PFSK-1 (cell line): Measurements from ENCODE around the gene NMB.

Experiments
- FOXP2 ChIP-seq: optimal IDR thresholded peaks from 2 replicates; pipeline ENCODE3; 2011; ENCODE audit warnings: borderline replicate concordance, control low read depth, inconsistent platforms; ENCODE audit not compliant: insufficient read depth; ENCODE audit errors: extremely low read length, extremely low read depth
- POLR2AphosphoS5 ChIP-seq: IDR thresholded peaks from 2 replicates; pipeline ENCODE4 v1.6.1; 2012; ENCODE audit warnings: low read depth, mild to moderate bottlenecking, control low read depth, low read length, moderate library complexity
- REST ChIP-seq, 2 experiments: IDR thresholded peaks; 2 replicates each; pipeline versions ENCODE4 v1.6.1 to v1.8.0; 2011 to 2012; ENCODE audit warnings: low read depth in 2 of 2, low read length in 2 of 2, control low read depth in 1 of 2, inconsistent platforms in 1 of 2, mild to moderate bottlenecking in 1 of 2, moderate library complexity in 1 of 2; ENCODE audit not compliant: insufficient read depth in 1 of 2
- SIN3A ChIP-seq: IDR thresholded peaks from 2 replicates; pipeline ENCODE4 v1.6.1; 2012; ENCODE audit warnings: mild to moderate bottlenecking, low read length, moderate library complexity, borderline replicate concordance; ENCODE audit not compliant: insufficient read depth
- TAF1 ChIP-seq: IDR thresholded peaks from 2 replicates; pipeline ENCODE4 v1.6.1; 2012; ENCODE audit warnings: low read length, control low read depth, borderline replicate concordance; ENCODE audit not compliant: insufficient read depth

The NMB gene

DNA sequence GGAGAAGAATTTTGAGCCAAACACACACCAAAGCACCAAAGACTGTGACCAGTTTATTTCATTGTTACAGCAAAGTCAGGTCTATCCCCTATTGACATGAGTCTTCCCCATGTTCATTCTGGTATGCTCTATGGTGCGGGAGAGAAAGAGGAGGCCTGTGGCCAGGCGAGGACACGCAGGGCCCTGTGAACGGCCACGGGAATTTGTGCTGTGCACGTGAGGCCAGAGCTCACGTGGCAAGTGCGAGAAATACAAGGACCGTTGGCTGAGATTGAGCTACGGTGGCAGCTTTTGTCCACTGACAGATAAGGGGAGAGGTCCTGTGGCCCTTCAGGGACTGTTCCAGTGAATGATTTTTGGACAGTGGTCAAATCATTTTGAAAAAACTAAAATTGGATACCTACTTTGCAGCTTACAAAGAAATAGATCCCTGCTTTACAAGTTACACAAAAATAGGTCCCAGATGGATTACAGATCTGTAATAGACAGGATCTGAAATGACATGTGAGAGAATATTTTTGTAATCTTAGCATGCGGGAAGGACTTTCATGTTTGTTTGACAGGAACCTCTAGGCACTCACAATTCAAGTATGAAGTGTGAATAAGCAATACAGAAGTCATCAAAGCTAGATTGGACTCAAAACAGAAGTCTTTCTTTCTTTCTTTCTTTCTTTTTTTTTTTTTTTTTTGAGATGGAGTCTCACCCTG lies 48.0 kb downstream of the NMB start:
- TF ChIP-seq POLR2AphosphoS5: no peak
- no peak for TF ChIP-seq SIN3A
- no peak for TF ChIP-seq TAF1
- TF ChIP-seq REST (IDR thresholded peaks at IDR 0.05; ENCODE audit: insufficient read depth in 1 of 2, low read depth in 2 of 2, low read length in 2 of 2): no peak
- no peak for TF ChIP-seq FOXP2

DNA sequence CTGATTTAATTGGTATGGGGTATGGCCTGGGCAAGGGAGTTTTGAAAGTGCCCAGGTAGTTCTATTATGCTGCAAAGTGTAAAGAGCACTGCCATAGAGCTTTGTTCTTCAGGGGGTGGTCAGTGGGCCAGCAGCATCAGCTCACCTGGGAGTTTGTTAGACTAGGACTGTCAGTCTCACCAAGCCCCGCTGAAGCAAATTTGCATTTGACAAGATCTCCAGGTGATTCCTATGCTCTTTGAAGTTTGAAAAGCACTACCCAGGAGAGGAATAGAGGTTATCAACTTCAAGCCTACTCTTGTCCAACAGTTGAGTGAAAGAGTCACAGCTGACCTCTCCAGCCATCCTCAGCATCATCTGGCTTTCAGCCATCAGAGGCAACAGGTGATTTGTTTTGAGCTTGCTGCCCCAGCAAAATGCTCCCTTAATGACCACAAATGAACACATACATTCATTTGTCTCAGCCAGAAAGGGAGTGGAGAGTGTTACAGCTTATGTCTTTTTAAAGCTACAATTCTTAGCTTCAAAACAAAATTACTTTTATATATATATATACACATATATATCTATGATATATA lies 49.2 kb downstream of the NMB start:
- TF ChIP-seq POLR2AphosphoS5: no peak
- TF ChIP-seq TAF1: no peak
- TF ChIP-seq FOXP2: no peak

GRCh38 chr15:84606653-84607120 lies 51.3 kb downstream of the NMB start:
- TF ChIP-seq TAF1: no peak
- TF ChIP-seq REST (IDR thresholded peaks at IDR 0.05; ENCODE audit: insufficient read depth in 1 of 2, low read depth in 2 of 2, low read length in 2 of 2): no peak
- TF ChIP-seq POLR2AphosphoS5: no peak
- no peak for TF ChIP-seq SIN3A
- TF ChIP-seq FOXP2: no peak

- TF ChIP-seq FOXP2 (no peak), REST (IDR thresholded peaks at IDR 0.05; ENCODE audit: insufficient read depth in 1 of 2, low read depth in 2 of 2, low read length in 2 of 2) (no peak), POLR2AphosphoS5 (no peak), SIN3A (no peak), TAF1 (no peak)
Measured at GRCh38 chr15:84605554-84605882, 52.5 kb downstream of the NMB start.
